Right ventricle myocardium inferior (tissue), 1 donor: ENCODE measurements around the gene BMP7. TPM values are rescaled to one million over a fixed set of nuclear protein-coding genes. Genes with fewer than 3 reads are reported as not detected.
A peak's percentile ranks its signal among the peaks of the same experiment; 100 is the strongest.
"Not testable (repeated sequence)": the region's sequence is repeated elsewhere in the genome, so short reads cannot be mapped to it uniquely, and the experiment has no call there.

Experiments used
- ATAC-seq: fragments of 200-7000 bp; cut with Tn5 transposase; one replicate; pipeline ENCODE4 v1.9.1; 2020; ENCODE audit warnings: mild to moderate bottlenecking, moderate library complexity
- DNase-seq: peaks from one replicate; pipeline ENCODE4 v3.0.0; 2021; ENCODE audit errors: missing footprints
- intact Hi-C: fragments of 100-400 bp; cut with DNase I; formaldehyde crosslinking; loops from one replicate; pipeline ENCODE4 v1.11.0; 2022
- total RNA-seq: library from RNA; stranded (reverse); fragmentation: NEBNext Ultra II Directional; extraction: Animal tissue kit (Norgen Biotek cat#: 25700); gene quantifications from one replicate; pipeline ENCODE4 v1.2.1, GENCODE V29; 2021
- donor health status: DM: no; HTN: yes; CAD: no; lungs with severe emphysema.

Gene BMP7
- total RNA-seq, 1 donor from 2014 or later, result 27.2 TPM

- ATAC-seq, result no peak
- intact Hi-C loops, result no loop called here
- no peak for DNase-seq
These were observed 58.2 kb downstream of the BMP7 start for GRCh38 chr20:57208198-57208597.

- ATAC-seq (no peak), DNase-seq (no peak)
- intact Hi-C loops, result no loop called here
These were observed 59.2 kb downstream of the BMP7 start for GRCh38 chr20:57207251-57207650.

DNA sequence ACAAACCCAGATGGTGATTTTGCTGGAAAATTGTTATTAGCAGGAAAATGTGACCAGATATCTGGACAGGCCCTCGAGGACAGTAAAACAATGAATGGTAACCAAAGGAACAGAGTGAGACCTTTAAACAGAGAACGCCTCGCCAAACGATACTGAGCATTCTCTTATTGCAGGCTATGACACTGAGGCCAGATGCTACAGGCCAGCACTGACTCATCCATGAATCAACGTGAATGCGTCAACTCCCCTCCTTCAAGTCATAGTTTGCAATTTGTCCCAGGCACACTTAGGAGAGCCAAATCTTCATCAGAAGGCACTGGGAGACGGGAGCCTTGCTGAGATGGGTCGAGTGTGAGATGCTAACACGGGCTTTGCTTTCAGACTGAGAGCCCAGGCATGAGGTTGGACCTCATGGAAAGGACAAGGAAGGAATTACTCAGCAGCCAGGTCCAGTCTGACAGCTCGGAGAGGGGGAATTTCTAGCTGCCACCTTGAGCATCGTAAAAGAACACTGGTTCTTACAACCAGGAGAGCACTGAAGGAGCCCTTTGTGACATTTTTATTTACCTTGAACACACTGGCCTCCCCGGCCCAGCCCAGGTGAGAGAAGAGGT lies 60.7 kb downstream of the BMP7 start:
- no peak for ATAC-seq
- intact Hi-C loops, result no loop called here
- no peak for DNase-seq

- intact Hi-C loops, result no loop called here
- ATAC-seq, result no peak
These were observed 62.5 kb downstream of the BMP7 start for GRCh38 chr20:57203986-57204385.

DNA sequence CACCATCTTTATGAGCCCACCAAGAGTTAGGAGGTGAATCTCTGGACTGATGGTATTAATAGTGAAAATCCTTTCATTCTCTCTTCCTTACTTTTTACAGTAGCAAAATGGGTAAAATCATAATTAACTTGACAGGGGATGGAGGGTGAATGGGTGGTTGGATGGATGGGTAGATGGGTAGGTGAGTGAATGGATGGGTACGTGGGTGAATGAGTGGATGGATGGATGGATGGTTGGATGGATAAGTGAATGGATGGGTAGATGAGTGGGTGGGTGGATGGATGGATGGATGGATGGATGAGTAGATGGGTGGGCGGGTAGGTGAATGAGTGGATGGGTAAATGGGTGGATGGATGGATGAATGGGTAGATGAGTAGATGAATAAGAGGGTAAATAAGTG lies 63.2 kb downstream of the BMP7 start:
- intact Hi-C loops, result no loop called here
- DNase-seq (no peak), ATAC-seq (no peak)

More at GRCh38 chr20:57203986-57204385, 62.5 kb downstream of the BMP7 start:
- no peak for DNase-seq

GRCh38 chr20:57202309-57202708 lies 64.1 kb downstream of the BMP7 start:
- DNase-seq (no peak), ATAC-seq (no peak)
- intact Hi-C loops, result no loop called here

- ATAC-seq (peak; percentile 38), DNase-seq (no peak)
- intact Hi-C loops, result no loop called here
These were observed 65.4 kb downstream of the BMP7 start for GRCh38 chr20:57200882-57201695.

DNA sequence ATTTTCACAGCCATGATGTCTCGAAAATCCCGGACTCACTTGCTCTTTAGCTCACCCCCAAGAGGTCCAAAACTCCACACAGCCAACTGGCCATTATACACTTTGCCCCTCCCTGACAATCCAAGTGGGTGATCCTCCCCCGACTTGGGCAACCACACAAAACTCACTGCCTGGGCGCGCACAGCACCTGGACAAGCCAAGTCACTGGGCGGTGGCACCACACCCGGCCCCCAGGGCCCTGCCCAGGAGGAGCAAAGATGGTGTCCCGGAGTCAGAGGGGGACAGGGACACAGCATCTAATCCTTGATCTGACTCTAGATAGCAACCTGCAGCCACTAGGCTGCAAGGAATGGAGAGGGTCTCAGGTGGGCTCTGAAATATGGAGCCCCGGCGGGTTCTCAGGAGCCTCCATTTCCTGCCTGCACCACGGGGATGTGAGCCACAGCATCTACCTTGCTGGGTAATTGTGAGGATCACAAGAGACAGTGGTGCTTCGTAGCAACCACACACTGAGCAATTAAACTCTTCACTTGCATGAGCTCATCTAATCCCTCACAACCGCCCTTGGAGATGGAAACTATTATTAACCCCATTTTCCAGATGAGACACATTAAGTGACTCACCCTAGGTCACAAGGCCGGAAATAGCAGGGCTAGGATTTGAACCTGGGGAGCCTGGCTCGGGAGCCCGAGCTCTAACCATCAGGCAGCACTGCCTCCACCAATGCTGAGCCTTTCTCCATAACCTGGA lies 66.6 kb downstream of the BMP7 start:
- intact Hi-C loops, result no loop called here
- no peak for ATAC-seq
- no peak for DNase-seq

DNA sequence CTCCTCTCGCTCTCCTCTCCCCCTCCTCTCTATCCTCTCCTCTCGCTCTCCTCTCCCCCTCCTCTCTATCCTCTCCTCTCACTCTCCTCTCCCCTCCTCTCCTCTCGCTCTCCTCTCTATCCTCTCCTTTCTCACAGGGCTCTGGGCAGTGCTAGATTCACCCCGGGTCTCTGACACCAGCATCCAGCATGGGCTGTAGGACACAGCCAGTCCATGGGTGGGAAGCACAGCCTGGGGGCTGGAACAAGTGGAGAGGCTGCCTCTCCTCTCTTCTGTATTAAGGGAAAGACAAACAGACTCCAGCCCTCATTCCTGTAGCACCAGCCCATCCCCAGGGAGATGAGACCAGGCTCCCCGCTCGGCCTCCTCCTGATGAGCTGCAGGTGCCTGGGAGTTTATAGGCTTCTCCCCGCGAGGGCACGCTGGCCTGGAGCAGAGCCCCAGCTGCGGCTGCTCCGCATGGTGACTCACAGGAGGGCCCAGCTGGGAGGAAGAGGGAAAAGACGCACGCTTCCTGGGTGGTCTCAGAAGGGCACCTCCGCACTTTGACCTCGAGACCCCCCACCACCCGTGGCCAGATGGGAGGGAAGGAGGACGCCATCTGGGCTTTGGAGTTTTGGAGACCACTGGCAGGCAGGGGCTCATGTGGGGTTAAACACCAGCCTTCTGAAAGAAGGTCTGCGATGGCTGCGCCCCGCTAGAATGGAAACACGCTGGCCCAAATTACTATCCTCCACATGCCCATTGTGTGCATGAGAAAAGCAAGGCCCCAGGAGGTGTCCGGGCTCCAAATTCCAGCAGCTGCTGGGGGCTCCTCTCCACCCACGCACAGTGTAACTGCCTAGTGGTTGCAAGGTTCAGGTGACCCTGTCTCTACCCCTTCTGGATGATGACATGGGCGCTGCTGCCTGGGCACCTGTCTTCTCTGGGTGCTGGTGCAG lies 68.0 kb downstream of the BMP7 start:
- no peak for DNase-seq
- intact Hi-C loops, result no loop called here
- ATAC-seq, result no peak

GRCh38 chr20:57197352-57198131 lies 68.9 kb downstream of the BMP7 start:
- DNase-seq (no peak), ATAC-seq (no peak)
- intact Hi-C loops, result no loop called here

DNA sequence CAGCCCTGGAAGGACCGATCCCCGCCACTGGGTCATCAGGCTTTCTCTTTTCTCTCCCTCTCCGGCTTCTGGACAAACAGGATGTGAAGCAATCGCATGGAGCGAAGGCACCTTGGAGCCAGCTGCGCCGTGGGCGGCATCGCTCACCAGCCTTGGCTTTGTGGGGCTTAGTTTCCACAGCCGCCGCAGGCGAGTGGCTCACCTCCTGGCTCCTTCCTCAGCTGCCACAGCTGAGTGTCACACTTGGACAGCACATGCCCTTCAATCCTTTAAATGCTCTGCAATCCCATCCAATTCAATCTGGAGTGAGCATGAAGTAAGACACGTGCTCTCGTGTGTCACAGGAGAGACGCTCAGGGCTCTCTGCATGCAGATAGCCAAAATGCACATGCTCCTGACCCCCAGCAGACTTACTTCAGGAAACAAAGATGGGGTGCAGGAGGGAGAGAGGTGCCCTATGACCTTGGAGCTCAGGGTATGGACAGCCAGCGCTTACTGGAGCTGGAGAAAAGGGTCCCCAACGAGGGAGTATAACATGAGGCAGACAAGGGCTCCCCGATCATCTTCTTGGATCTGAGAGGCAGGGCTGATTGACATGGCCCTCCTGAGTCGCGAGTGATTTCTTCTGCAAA lies 70.9 kb downstream of the BMP7 start:
- no peak for ATAC-seq
- DNase-seq, result no peak
- intact Hi-C loops, result no loop called here

DNA sequence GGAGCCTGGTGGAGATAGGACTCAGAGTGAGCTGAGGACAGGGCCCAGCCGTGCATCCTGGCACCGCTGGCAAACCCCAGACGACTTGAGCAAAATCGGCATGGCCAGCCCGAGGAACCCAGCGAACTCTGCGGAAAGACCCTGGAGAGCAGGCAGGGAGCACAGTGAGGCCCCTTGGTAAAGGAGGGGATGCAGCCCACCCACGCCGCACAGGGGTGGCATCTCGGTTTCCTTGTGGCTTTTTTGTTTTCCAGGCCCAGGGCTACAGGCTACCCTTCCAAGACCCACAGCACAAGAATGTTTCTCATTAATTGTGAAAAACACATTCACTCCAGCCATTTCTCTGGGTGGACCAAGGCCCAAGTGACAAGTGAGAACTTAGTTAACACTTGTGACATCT lies 71.4 kb downstream of the BMP7 start:
- intact Hi-C loops, result no loop called here
- ATAC-seq, result no peak
- DNase-seq, result no peak

GRCh38 chr20:57194154-57194553 lies 72.3 kb downstream of the BMP7 start:
- intact Hi-C loops, result no loop called here
- DNase-seq (no peak), ATAC-seq (no peak)

- DNase-seq (no peak), ATAC-seq (no peak)
- intact Hi-C loops, result no loop called here
These were observed 73.3 kb downstream of the BMP7 start for GRCh38 chr20:57193094-57193493.

DNA sequence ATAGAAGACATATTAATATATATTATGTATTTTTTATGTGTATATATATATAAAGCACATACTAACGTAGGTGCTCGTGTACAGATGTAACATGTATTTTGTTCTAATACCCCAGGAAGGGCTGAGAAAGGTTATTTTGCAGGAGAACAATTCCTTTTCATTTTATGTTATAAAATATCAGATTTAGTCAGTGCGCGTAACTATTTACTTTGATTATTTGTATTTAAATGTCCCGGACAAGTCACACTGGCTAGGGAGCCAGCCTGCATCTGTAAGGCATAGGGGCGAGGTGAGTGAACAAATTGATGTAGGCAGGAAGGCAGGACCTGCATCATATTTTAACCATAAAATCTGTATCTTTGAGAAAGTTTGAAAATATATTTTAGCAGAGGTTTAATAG lies 74.1 kb downstream of the BMP7 start:
- intact Hi-C loops, result no loop called here
- no peak for ATAC-seq
- DNase-seq, result no peak

DNA sequence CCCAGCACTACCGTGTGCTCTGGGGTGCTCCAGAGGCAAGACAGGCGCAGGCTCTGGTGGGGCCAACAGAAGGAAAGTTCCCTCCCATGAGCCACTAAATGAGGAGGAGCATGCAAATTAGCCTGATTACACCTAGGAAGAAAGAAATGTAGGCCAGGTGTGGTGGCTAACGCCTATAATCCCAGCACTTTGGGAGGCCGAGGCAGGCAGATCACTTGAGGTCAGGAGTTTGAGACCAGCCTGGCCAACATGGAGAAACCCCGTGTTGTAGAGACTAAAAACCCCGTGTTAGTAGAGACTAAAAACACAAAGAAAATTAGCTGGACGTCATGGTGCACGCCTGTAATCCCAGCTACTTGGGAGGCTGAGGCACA lies 75.2 kb downstream of the BMP7 start:
- intact Hi-C loops, DNase-seq, ATAC-seq: not testable (repeated sequence)

DNA sequence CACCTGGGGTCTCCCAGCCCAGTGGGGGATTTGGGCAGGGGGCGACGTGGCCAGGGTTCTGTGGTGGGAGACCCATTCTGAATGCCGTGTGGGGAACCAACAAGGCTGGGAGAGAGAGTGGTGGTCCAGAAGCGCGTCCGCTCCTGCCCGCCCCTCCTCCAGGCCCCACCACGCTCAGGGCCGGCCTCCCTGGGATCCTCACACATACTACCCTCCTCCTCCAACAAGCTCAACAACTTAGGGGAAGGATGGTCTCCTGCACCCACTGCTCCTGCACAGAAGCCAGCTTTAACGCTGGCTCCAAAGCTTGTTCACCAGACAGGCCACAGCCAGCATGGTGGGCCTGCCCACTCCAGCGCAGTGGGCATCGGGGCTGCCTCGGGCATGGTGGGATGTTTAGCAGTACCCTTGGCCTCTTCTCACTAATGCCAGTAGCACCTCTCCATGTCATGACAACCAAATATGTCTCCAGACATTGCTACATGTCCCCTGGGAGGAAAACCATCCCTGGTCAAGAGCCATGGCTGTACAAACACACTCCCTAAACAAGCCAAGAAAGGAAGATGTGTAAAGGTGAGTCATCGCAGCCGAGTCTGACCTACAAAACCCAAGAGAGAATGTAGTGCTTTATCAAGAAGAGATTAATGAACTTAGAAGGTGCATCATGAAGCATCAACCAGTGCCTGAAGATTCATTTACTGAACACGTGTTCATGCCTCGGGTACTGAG lies 75.7 kb downstream of the BMP7 start:
- no peak for ATAC-seq
- intact Hi-C loops, result no loop called here
- DNase-seq, result no peak
